Measurements from ENCODE around the gene AGBL5. TPM values are rescaled to one million over a fixed set of nuclear protein-coding genes. Genes with fewer than 3 reads are reported as not detected.

Gene AGBL5
- total and polyA plus RNA-seq, 8 donors, result 7.8 to 29.0 (median 12.2) TPM

- Histone ChIP-seq H3K9me3 (no peaks in the 10 kb centered on the region), H3K4me1 (peaks cover 38 to 83% (median 68%) of the 10 kb centered on the region in 4 donors), H3K27me3 (peaks cover 0 to 5% (median 0%) of the 10 kb centered on the region in 3 donors), H3K4me3 (peak overlapping the region in 2 of 4 donors; percentile 4 to 54), H3K36me3 (peaks cover 0 to 17% (median 6%) of the 10 kb centered on the region in 4 donors), H3K27ac (peak overlapping the region in 4 of 5 donors; percentile 73 to 94 (median 92))
- intact Hi-C loops (cut with DNase I; ENCODE audit: low total_unique reads), result loop anchor here (10.0 kb wide), 1 partner anchor 47 kb away; the partner anchor contains the start of gene TMEM214
- 83 to 92% (median 90%) methylated on average over 20 to 38 of the region's 38 CpGs for WGBS, 5 donors
- TF ChIP-seq CTCF (IDR thresholded peaks at IDR 0.05) (no peak), POLR2AphosphoS5 (IDR thresholded peaks at IDR 0.05) (no peak), EP300 (IDR thresholded peaks at IDR 0.05) (no peak), POLR2A (IDR thresholded peaks at IDR 0.05) (no peak)
- no peak for DNase-seq
Observed at GRCh38 chr2:27081984-27082772, 30.7 kb downstream of the AGBL5 start.

- Histone ChIP-seq H3K9me3 (no peaks in the 10 kb centered on the region), H3K4me3 (peak overlapping the region in 1 of 4 donors; percentile 4), H3K27me3 (peaks cover 0 to 5% (median 0%) of the 10 kb centered on the region in 3 donors), H3K36me3 (peaks cover 0 to 17% (median 6%) of the 10 kb centered on the region in 4 donors), H3K4me1 (peaks cover 41 to 83% (median 69%) of the 10 kb centered on the region in 4 donors), H3K27ac (peak overlapping the region in 2 of 5 donors; percentile 3)
- WGBS, 5 donors, result 76 to 100% (median 90%) methylated on average over 5 to 27 of the region's 27 CpGs
- TF ChIP-seq POLR2A (IDR thresholded peaks at IDR 0.05) (no peak), POLR2AphosphoS5 (IDR thresholded peaks at IDR 0.05) (no peak), EP300 (IDR thresholded peaks at IDR 0.05) (no peak), CTCF (IDR thresholded peaks at IDR 0.05) (no peak)
- intact Hi-C loops (cut with DNase I; ENCODE audit: low total_unique reads), result loop anchor here (10.0 kb wide), 1 partner anchor 48 kb away; the partner anchor contains the start of gene TMEM214
- no peak for DNase-seq
Observed at GRCh38 chr2:27082773-27083409, 31.4 kb downstream of the AGBL5 start.

- Histone ChIP-seq H3K27me3 (peaks cover 0 to 4% (median 0%) of the 10 kb centered on the region in 3 donors), H3K9me3 (no peaks in the 10 kb centered on the region), H3K4me1 (peaks cover 41 to 87% (median 69%) of the 10 kb centered on the region in 4 donors), H3K4me3 (no peak overlapping the region), H3K36me3 (peaks cover 0 to 17% (median 6%) of the 10 kb centered on the region in 4 donors), H3K27ac (no peak overlapping the region)
- WGBS, 5 donors, result 71 to 88% (median 85%) methylated on average over 16 to 20 of the region's 20 CpGs
- DNase-seq, result no peak
- no peak for TF ChIP-seq EP300 (IDR thresholded peaks at IDR 0.05)
- TF ChIP-seq POLR2A (IDR thresholded peaks at IDR 0.05), result no peak
- TF ChIP-seq CTCF (IDR thresholded peaks at IDR 0.05), result no peak
- no peak for TF ChIP-seq POLR2AphosphoS5 (IDR thresholded peaks at IDR 0.05)
- intact Hi-C loops (cut with DNase I; ENCODE audit: low total_unique reads), result loop anchor here (10.0 kb wide), 1 partner anchor 49 kb away; the partner anchor contains the start of gene TMEM214
Observed at GRCh38 chr2:27083410-27084296, 32.2 kb downstream of the AGBL5 start.

All from stomach (tissue), 9 donors.